Endometrium (tissue), 2 donors: ENCODE results near the gene PRKAG2.
"Not testable (repeated sequence)": the region's sequence is repeated elsewhere in the genome, so short reads cannot be mapped to it uniquely, and the experiment has no call there.

Experiments
- FAIRE-seq: peaks from 2 replicates; lab custom pipeline; 2012; peaks lifted over from hg19 to GRCh38; lab: Jason Lieb, UNC
- donor health status: control.
- donor health status: control.

Gene PRKAG2

DNA sequence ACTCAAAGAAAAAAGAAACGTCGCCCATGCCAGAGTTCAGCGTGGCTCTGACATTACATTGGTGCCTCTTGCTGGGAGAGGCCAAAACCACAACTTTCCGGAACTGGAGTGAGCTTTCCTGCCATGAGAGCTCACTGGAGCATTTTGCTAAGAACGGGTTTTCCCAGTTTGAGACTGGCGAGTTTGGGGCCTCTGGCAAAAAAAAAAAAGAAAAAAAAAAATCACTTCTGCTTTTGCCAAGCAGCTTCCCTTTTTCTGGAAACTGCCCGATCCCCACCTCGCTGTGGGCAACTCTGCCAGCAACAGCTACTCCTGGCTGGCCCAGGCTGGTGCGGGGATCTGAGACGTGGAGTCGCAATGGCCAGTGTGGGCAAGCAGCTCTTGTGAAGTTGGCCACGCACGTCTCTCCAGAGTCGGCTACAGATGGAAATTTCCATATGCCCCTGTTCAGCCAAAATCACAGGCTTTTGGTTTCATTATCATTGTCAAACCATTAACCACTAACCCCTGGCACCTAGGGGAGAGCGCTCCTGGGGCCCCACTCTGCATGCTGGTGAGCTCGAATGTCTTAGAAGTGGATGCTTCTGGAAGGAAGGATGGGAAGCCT lies 25.7 kb downstream of the PRKAG2 start:
- FAIRE-seq = no peak

- FAIRE-seq = no peak
Measured at GRCh38 chr7:151850491-151851124, 26.3 kb downstream of the PRKAG2 start.

DNA sequence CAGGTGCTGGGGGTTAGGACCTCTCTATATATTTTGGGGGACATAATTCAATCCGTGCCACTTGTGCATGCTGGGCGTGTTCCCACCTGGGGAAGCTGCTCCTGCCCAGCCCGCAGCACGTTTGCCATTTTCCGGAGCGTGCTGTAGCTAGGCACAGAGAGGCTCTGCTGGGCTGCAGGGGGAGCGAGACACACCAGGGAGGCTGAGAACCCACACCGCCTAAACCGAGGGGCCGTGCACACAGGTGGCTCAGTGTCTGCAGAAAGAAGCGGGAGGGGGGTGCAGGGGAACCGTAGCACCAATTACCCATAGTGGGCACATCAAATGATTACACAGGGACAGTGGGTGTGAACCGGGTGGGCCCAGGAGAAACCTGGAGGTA lies 27.0 kb downstream of the PRKAG2 start:
- no peak for FAIRE-seq

DNA sequence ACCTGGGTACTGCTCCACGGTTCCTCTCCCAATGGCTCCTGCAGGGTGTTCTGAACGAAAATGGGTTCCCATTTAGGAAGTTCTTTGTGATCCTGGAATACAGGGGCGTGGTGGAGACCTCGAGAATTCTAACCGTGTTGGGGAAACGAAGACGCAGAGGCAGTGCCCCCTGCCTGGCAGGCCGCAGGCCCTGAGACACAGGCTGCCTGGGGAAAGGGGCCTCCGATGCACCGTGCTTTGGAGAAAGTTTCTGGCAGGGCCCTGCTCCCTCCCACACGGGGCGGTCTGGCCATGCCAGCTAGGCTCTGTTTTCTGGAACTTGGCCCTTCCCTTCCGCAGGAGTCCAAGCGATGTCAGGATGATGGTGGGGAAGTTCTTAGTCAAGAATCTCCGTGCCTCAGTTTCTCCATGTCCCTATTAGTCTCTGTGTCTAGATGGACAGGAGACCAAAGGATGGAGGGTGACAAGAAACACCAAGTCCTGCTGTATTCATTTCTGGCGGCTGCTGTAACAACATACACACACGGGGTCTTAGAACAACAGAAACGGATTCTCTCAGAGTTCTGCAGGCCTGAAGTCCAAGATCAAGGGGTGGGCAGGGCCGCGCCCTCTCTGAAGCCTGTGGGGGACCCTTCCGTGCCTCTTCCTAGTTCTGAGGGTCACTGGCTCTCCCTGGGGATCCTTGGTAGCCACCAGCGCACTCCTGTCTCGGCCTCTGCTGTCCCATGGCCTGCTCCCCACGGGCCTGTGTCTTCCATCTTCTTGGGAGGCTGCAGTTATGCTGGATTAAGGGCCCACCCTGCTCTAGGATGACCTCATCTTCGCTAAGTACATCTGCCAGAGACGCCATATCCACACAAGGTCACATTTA lies 27.7 kb downstream of the PRKAG2 start:
- no peak for FAIRE-seq

GRCh38 chr7:151847681-151848081 lies 29.2 kb downstream of the PRKAG2 start:
- no peak for FAIRE-seq

DNA sequence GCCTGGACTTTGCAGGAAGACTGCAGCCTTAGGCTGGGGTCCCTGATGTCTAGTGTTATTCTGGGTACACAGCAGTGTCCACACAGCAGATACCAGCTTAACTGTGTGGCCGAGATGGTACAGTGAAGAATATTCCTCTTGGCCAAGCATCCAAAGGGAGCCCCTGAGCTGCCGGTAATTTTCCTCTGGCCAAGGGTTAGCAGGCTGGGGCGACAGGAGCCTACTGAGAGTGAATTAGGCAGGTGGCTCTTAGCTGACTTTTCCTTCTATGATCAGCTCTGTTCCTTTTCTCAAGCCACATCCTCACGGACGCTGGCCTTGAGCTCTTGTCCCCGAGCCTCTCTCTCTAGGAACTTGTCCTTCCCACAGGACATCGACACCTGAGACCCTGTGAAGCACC lies 29.8 kb downstream of the PRKAG2 start:
- no peak for FAIRE-seq

DNA sequence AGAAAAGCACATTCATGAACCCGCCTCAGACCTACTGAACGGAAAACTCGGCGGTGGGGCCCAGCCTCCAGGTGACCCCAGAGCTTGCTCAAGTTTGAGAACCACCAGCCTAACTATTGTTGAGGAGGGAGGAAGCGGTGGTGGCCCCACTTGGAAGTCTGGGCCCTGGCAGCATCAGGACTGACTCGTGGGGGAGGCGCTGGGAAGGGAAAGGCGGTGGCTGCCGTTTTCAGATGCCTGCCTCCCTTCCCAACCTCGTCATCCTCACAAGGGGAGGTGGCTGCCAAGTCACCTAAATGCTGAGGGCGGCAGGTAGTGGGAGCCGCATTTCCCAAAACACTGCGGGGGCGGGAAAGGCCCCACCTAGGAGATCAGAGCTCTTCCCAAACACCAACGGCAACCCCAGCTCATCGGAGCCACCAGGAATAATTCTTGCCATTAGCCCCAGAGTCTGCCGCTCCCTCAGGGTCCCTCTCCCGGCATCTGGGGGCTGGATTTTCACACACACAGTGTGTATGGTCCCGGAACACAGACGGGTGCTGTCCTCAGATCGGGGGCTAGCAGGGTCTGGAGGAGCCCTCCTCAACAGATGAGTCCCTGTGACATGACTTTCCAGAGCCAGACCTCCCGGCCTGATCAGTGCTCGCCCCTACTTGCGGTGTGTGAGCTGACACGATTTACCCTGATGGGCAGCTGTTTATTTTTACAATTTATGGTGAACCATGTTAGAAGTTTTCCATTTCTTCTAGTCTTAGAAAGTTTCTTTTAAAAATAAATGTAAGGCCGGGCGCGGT lies 31.3 kb downstream of the PRKAG2 start:
- FAIRE-seq = no peak

DNA sequence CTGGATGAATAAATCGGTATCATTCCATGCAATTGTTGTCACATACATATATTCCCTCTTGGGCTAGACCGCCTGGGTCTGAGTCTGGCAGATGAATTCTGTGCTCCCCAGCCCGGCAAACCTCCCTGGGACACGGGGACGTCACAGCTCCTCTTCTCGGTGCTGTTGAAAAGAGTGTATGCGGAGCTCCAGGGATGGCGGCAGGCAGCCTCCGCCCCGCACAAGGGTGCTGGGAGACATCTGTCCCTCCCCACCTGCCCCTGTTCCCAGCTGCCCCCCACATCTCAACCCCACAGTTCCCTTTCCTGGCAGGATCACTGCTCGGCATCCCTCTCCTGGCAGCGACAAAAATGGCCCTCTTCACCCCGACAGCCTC lies 32.1 kb downstream of the PRKAG2 start:
- FAIRE-seq = no peak

GRCh38 chr7:151844071-151844824 lies 32.7 kb downstream of the PRKAG2 start:
- no peak for FAIRE-seq

GRCh38 chr7:151843181-151843580 lies 33.7 kb downstream of the PRKAG2 start:
- FAIRE-seq = no peak

GRCh38 chr7:151841395-151842051 lies 35.4 kb downstream of the PRKAG2 start:
- not testable (repeated sequence) for FAIRE-seq

GRCh38 chr7:151840088-151840910 lies 36.6 kb downstream of the PRKAG2 start:
- FAIRE-seq = no peak

DNA sequence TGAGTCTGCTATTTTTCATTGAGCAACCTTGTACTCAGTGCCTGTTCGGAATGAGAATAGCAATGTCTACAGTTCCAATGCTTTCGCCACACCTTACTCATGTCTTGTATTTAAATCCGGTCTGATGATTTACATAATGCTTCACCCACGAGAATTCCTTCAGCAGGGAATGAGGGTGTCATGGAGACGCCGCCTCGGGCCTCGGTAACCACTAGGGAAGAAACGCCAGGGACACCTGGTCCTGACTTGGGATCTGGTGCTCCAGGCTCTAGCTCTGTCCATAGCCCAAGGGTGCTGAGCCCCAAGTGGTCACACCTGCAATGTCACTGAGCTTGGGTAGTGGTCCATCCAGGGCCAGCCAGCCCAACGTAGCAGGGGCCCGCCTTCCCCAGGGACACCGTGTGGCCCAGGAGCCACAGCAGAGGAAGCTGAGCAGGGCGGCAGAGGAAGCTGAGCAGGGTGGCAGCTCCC lies 37.4 kb downstream of the PRKAG2 start:
- no peak for FAIRE-seq

DNA sequence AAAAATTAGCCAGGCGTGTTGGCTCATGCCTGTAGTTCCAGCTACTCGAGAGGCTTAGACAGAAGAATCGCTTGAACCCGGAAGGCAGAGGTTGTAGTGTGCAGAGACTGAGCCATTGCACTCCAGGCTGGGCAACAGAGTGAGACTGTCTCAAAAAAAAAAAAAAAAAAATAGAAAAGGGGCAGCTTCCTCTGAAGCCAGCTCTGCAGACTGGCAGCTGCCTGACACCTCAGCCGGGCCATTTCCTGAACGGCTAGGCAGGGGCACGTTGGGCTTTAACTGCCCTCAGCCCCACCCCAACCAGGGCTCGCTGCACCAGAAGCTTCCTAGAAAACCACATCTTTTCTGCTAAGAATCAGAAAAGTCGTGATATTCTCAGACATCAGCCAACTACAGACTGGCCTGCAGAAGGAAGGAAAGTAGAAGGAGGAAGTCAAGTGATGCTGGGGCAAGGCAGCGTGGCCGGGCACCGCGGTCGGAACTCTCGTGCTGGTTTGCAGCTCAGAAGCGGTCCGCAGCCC lies 38.0 kb downstream of the PRKAG2 start:
- FAIRE-seq = no peak

DNA sequence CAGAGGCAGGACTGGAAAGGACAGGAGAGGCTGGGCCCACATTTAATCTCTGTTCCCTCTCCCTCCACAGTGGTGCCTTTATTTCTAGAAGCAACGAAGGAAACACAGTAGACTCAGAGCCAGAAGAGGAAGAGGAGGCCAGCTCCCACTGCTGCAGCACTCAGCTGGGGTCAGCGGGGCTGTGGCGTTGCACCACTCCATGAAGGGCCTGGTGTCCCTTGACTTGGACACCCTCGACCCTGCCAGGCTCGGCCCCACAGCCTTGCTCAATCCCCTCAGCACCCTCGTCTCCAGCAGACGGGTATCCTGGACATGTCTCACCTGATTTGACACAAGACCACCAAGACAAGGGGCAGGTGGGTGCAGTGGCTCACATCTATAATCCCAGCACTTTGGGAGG lies 38.8 kb downstream of the PRKAG2 start:
- FAIRE-seq = no peak

DNA sequence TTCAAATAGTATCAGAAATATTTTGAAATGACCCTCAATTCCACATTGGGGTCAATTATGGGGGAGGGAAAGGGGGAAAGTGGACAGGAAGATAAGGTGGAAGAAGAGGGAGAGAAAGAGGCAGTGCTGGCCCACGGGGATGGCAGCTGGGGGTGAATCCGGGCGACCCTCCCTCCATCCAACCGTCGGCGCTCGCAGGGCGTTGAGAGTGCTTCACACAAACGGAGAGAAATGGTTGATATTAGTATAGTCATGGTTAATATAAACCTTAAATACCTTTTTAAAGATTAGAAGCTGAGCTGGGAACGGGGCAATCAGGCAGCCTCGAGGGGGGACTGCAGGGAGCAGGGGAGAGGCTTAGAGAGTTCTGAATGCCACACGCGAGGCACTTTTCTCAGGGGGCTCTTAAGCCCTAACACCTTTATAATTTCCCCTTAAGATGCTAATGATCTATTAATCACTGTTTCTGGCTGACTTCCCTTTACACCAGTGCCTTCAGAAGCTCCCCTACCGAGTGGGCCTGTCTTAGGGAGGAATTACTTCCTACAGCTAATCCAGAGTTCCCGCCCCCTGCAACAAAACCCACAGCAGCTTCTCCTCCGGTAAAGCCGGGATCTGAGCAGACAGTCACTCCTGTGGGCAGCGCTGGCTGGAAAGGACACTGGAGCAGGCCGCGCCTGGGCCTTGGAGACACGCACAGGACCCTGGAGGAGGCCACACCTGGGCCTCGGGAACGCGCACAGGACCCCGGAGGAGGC lies 39.5 kb downstream of the PRKAG2 start:
- FAIRE-seq = no peak

- FAIRE-seq = no peak
Measured at GRCh38 chr7:151836927-151837205, 40.0 kb downstream of the PRKAG2 start.

DNA sequence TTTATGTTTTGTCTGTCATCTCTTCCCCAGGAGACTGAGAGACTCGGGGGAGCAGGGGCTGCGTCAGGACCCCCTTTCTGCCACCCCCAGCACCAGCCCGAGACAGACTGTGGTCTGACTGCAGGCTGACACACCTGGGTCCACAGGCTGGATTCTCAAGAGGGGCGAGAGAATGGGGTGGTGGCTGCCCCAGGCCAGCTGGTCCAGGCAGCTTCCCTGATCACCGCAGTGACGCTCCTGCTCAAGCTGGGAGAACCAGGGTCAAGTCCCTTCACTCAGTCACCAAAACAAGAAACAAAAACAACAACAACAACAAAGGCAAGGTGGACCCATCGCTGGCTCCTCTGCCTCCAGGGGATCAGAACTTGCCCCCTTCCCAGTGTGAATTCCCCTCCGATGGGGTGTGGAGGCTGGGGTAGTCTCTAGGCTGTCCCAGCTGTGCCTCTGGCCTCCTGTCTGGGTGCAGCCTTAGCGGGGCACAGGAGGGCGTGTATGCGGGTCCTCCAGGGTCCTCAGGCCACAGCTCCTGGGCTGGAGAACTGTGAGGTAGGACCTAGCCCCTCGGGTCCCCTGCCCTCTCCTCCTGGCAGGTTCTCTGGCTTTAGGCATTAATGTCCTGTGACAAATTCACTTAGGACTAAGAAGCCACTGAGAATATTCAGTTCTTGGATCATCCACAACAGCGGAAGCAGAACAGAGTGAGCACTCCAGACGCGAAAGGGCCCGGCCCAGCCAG lies 40.6 kb downstream of the PRKAG2 start:
- no peak for FAIRE-seq

GRCh38 chr7:151835636-151836035 lies 41.3 kb downstream of the PRKAG2 start:
- no peak for FAIRE-seq
